C4-2B (cell line): ENCODE results near the gene EIF3L.

Experiments used
- ZFX ChIP-seq: fragments of 450-650 bp; IDR thresholded peaks from 2 replicates; pipeline ENCODE4 v1.6.1; 2017
- TF ChIP-seq, protein P1 (sequence below): fragments of 450-650 bp; conservative IDR thresholded peaks from 2 replicates; pipeline ENCODE4 v1.5.1; 2017; ENCODE audit warnings: mild to moderate bottlenecking

DNA sequence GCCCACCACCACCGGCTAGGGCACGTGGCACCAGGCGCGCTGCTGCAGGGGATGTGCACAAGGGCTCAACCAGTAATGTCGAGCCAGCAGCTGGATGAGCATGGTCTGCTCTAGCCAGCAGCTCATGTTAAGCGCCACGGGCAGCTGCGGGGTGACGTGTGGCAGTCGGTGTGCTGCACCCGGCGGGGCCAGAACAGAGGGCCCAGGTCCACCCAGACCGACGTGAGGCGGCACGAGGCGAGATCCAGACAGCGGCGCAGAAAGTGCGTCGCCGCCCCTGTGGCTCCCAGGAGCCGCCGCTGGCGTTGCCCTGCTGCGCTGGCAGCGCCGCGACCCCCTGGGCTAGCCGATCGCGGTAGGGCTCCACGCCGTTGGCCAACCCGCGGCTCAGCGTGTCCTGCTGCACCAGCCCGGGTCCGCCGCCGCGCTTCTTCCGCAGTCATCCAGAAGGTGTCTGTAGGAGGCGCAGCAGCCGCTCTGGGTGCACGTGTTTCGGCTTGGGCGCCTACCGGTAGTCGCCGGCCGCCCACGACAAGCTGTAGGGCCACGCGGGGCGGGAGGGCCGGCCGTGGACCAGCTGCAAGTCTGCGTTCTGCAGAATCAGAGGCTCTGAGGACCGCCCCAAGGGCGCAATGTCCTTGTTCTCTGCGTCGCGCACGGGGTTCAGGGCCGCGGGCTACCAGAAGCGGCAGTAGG lies 30.7 kb upstream of the EIF3L start:
- TF ChIP-seq, protein P1, sequence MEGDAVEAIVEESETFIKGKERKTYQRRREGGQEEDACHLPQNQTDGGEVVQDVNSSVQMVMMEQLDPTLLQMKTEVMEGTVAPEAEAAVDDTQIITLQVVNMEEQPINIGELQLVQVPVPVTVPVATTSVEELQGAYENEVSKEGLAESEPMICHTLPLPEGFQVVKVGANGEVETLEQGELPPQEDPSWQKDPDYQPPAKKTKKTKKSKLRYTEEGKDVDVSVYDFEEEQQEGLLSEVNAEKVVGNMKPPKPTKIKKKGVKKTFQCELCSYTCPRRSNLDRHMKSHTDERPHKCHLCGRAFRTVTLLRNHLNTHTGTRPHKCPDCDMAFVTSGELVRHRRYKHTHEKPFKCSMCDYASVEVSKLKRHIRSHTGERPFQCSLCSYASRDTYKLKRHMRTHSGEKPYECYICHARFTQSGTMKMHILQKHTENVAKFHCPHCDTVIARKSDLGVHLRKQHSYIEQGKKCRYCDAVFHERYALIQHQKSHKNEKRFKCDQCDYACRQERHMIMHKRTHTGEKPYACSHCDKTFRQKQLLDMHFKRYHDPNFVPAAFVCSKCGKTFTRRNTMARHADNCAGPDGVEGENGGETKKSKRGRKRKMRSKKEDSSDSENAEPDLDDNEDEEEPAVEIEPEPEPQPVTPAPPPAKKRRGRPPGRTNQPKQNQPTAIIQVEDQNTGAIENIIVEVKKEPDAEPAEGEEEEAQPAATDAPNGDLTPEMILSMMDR, result no peak
- no peak for TF ChIP-seq ZFX
